Neural cell (in vitro differentiated cells): Measurements from ENCODE around the gene KRT35. TPM values are rescaled to one million over a fixed set of nuclear protein-coding genes. Genes with fewer than 3 reads are reported as not detected.

ENCODE experiments used
- H2AFZ ChIP-seq: fragments of 200-600, 300-800 bp; sonication (generic), shearing (Covaris generic); 2 replicates; pipeline ENCODE4 v1.6.0; 2014; ENCODE audit warnings: low read depth, mild to moderate bottlenecking, antibody characterized with exemption, low read length, moderate library complexity
- H3F3A ChIP-seq: fragments of 200-600 bp; shearing (Covaris generic); 2 replicates; pipeline ENCODE4 v1.6.1; 2016; ENCODE audit warnings: mild to moderate bottlenecking, moderate library complexity, mixed read lengths, antibody characterized with exemption, low read length; ENCODE audit not compliant: insufficient read depth, poor library complexity, severe bottlenecking
- H3K27ac ChIP-seq: fragments of 200-600, 300-800 bp; sonication (generic), shearing (Covaris generic); 2 replicates; pipeline ENCODE4 v1.5.1; 2014; ENCODE audit warnings: mild to moderate bottlenecking, low read length, moderate library complexity
- H3K27me3 ChIP-seq: fragments of 300-800, 200-600 bp; sonication (generic), shearing (Covaris generic); 2 replicates; pipeline ENCODE4 v1.6.0; 2014; ENCODE audit warnings: mild to moderate bottlenecking, low read depth, low read length, moderate library complexity; ENCODE audit not compliant: insufficient read depth
- H3K36me3 ChIP-seq: fragments of 300-800, 200-600 bp; sonication (generic), shearing (Covaris generic); 2 replicates; pipeline ENCODE4 v1.5.1; 2014; ENCODE audit warnings: mild to moderate bottlenecking, antibody characterized with exemption, low read length, moderate library complexity; ENCODE audit not compliant: insufficient read depth
- H3K4me2 ChIP-seq: fragments of 300-800, 200-600 bp; sonication (generic), shearing (Covaris generic); 2 replicates; pipeline ENCODE4 v1.6.0; 2014; ENCODE audit warnings: mild to moderate bottlenecking, low read length
- H3K4me3 ChIP-seq: fragments of 300-800, 200-600 bp; sonication (generic), shearing (Covaris generic); 2 replicates; pipeline ENCODE4 v1.5.1; 2014; ENCODE audit warnings: mild to moderate bottlenecking, low read length, moderate library complexity
- H3K79me2 ChIP-seq: fragments of 200-600 bp; shearing (Covaris generic); replicated peaks from 2 replicates; pipeline ENCODE4 v1.6.0; 2014; ENCODE audit warnings: mild to moderate bottlenecking, low read length, moderate library complexity; ENCODE audit not compliant: insufficient read depth
- H3K9ac ChIP-seq: fragments of 300-800, 200-600 bp; sonication (generic), shearing (Covaris generic); 2 replicates; pipeline ENCODE4 v1.6.1; 2016; ENCODE audit warnings: mild to moderate bottlenecking, low read length, mixed read lengths
- H3K9me2 ChIP-seq: fragments of 200-600 bp; shearing (Covaris generic); 2 replicates; pipeline ENCODE4 v1.6.1; 2016; ENCODE audit warnings: mild to moderate bottlenecking, low read length, mixed read lengths; ENCODE audit not compliant: insufficient read depth
- H3K9me3 ChIP-seq: fragments of 200-600, 300-800 bp; sonication (generic), shearing (Covaris generic); 2 replicates; pipeline ENCODE4 v1.6.1; 2016; ENCODE audit warnings: mild to moderate bottlenecking, mixed run types, low read length, moderate library complexity, mixed read lengths
- H4K20me1 ChIP-seq: fragments of 200-600 bp; shearing (Covaris generic); 2 replicates; pipeline ENCODE4 v1.6.1; 2016; ENCODE audit warnings: mild to moderate bottlenecking, mixed run types; ENCODE audit not compliant: insufficient read depth
- CTCF ChIP-seq: fragments of 450-650 bp; IDR thresholded peaks from 2 replicates; pipeline ENCODE4 v1.5.1; 2014; ENCODE audit warnings: antibody characterized with exemption, mild to moderate bottlenecking, moderate library complexity; ENCODE audit not compliant: poor library complexity, severe bottlenecking
- EP300 ChIP-seq: fragments of 450-650 bp; conservative IDR thresholded peaks from 2 replicates; pipeline ENCODE4 v1.6.1; 2014; ENCODE audit warnings: antibody characterized with exemption, mild to moderate bottlenecking, moderate library complexity; ENCODE audit not compliant: poor library complexity, severe bottlenecking
- EZH2 ChIP-seq: fragments of 200-600, 300-800 bp; shearing (Covaris generic), sonication (generic); IDR thresholded peaks from 2 replicates; pipeline ENCODE4 v1.6.1; 2014; ENCODE audit warnings: antibody characterized with exemption, low read length, borderline replicate concordance, mild to moderate bottlenecking; ENCODE audit not compliant: insufficient read depth, poor library complexity, severe bottlenecking
- MXI1 ChIP-seq: fragments of 450-650 bp; conservative IDR thresholded peaks from 2 replicates; pipeline ENCODE4 v1.6.1; 2014; ENCODE audit warnings: antibody characterized with exemption, mild to moderate bottlenecking; ENCODE audit not compliant: poor library complexity, severe bottlenecking
- POLR2AphosphoS5 ChIP-seq: IDR thresholded peaks from 2 replicates; pipeline ENCODE4 v1.6.1; 2012
- RAD21 ChIP-seq: fragments of 450-650 bp; conservative IDR thresholded peaks from 2 replicates; pipeline ENCODE4 v1.6.1; 2014; ENCODE audit warnings: antibody characterized with exemption, mild to moderate bottlenecking, moderate library complexity
- SMC3 ChIP-seq: fragments of 450-650 bp; conservative IDR thresholded peaks from 2 replicates; pipeline ENCODE4 v1.6.1; 2014; ENCODE audit warnings: antibody characterized with exemption, mild to moderate bottlenecking, moderate library complexity; ENCODE audit not compliant: poor library complexity
- TAF1 ChIP-seq: IDR thresholded peaks from 2 replicates; pipeline ENCODE4 v1.6.1; 2012; ENCODE audit warnings: low read depth
- polyA plus RNA-seq: library from polyadenylated mRNA; depleted of rRNA; stranded (reverse); fragments of >200 nt; gene quantifications from 2 replicates; pipeline ENCODE4 v1.2.3, GENCODE V29; 2014
- TF ChIP-seq, protein P1 (sequence below): IDR thresholded peaks from 2 replicates; pipeline ENCODE4 v1.6.1; 2012; ENCODE audit warnings: borderline replicate concordance

The KRT35 gene
- polyA plus RNA-seq, 1 donor from 2014 or later, result not detected

DNA sequence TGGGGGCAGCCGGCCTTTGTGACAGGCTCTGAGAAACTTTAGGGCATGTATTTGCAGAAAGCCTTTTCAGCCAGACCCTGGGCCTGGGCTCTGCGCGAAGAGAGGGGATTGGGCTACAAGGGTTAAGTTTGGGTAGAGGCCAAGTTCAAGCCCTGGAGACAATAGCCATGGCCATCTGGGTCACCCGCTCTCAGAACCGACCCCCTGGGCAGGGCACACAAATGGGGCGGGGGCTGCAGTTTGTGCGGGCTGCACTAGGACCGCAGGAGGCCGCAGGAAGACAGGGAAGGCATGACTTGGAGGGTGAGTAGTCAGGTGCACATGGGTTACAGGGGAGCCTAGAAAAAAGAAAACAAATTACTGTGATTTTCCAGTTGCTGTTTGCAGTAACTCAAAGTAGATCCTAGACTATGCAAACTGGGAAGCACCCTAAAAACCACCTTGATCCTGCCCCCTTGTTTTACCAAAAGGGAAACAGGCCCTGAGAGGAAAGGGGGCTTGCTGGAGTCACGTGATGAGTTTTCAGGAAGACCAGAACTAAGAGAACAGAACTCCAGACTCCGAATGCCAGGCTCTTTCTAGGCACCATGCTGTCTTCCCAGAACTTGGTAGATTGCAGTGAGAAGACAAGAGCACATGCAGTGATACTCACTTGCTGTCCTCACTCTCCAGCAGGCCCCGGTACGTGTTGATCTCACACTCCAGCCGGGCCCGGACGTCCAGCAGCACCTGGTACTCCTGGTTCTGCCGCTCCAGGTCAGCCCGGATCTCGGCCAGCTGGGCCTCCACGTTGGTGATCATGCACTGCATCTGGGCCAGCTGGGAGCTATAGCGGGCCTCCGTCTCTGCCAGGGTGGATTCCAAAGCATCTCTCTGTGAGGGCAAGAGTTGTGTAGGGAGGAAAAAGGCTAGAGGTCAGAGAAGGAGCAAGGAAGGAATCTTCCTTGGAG, 3.8 kb downstream of the KRT35 start:
- Histone ChIP-seq H3K27me3 (no peaks in the 10 kb centered on the region), H3K36me3 (no peaks in the 10 kb centered on the region), H3K9me2 (no peaks in the 10 kb centered on the region), H3K9me3 (no peaks in the 10 kb centered on the region), H3K27ac (no peak overlapping the region), H3K9ac (no peak overlapping the region), H3K4me3 (no peak overlapping the region), H3F3A (no peaks in the 10 kb centered on the region), H3K4me2 (no peak overlapping the region), H4K20me1 (no peaks in the 10 kb centered on the region), H3K79me2 (no peaks in the 10 kb centered on the region), H2AFZ (no peak overlapping the region)
- TF ChIP-seq POLR2AphosphoS5 (no peak), CTCF (no peak), EP300 (no peak), TAF1 (no peak)

DNA sequence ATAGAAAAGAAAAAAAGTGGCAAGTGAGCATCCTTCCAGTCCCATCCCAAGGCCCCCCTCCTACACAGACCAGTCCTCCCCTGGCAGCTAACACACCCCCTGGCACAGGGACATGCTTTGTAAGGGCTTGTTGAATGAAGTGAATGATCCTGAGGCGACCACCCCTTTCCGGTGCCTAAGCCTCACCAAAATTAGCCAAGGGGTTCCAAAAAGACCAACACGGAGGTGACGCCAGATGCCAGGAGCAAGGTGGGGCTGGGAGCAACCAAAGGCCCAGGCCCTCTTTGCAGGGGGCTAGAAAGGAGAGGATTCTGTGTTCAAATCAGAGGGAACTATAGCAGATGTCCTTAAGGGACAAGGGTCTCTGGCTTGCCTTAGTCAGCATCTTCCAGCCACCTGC, 5.5 kb downstream of the KRT35 start:
- Histone ChIP-seq H3K9me3 (no peaks in the 10 kb centered on the region), H3K9ac (no peak overlapping the region), H3K79me2 (no peaks in the 10 kb centered on the region), H3K4me2 (no peak overlapping the region), H3K36me3 (no peaks in the 10 kb centered on the region), H3K27ac (no peak overlapping the region), H3K4me3 (no peak overlapping the region), H3F3A (no peaks in the 10 kb centered on the region), H3K27me3 (no peaks in the 10 kb centered on the region), H3K9me2 (no peaks in the 10 kb centered on the region), H2AFZ (no peak overlapping the region), H4K20me1 (no peaks in the 10 kb centered on the region)
- TF ChIP-seq POLR2AphosphoS5, result no peak
- no peak for TF ChIP-seq TAF1
- TF ChIP-seq MXI1, result no peak
- TF ChIP-seq RAD21, result no peak
- no peak for TF ChIP-seq SMC3
- no peak for TF ChIP-seq EZH2
- no peak for TF ChIP-seq EP300
- TF ChIP-seq CTCF, result no peak
- TF ChIP-seq, protein P1, sequence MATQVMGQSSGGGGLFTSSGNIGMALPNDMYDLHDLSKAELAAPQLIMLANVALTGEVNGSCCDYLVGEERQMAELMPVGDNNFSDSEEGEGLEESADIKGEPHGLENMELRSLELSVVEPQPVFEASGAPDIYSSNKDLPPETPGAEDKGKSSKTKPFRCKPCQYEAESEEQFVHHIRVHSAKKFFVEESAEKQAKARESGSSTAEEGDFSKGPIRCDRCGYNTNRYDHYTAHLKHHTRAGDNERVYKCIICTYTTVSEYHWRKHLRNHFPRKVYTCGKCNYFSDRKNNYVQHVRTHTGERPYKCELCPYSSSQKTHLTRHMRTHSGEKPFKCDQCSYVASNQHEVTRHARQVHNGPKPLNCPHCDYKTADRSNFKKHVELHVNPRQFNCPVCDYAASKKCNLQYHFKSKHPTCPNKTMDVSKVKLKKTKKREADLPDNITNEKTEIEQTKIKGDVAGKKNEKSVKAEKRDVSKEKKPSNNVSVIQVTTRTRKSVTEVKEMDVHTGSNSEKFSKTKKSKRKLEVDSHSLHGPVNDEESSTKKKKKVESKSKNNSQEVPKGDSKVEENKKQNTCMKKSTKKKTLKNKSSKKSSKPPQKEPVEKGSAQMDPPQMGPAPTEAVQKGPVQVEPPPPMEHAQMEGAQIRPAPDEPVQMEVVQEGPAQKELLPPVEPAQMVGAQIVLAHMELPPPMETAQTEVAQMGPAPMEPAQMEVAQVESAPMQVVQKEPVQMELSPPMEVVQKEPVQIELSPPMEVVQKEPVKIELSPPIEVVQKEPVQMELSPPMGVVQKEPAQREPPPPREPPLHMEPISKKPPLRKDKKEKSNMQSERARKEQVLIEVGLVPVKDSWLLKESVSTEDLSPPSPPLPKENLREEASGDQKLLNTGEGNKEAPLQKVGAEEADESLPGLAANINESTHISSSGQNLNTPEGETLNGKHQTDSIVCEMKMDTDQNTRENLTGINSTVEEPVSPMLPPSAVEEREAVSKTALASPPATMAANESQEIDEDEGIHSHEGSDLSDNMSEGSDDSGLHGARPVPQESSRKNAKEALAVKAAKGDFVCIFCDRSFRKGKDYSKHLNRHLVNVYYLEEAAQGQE, result no peak
